GM18867 (cell line): ENCODE measurements around the gene GLTP.

Experiments
- ATAC-seq: cut with Tn5 transposase; IDR thresholded peaks from one replicate; pipeline ENCODE4 v1.9.1; 2021; ENCODE audit warnings: mild to moderate bottlenecking, moderate library complexity; ENCODE audit not compliant: unreplicated experiment

The GLTP gene

GRCh38 chr12:109803678-109804077 is 76.7 kb downstream of the GLTP start:
- ATAC-seq: no peak

- ATAC-seq: no peak
These were observed 77.5 kb downstream of the GLTP start for GRCh38 chr12:109802828-109803227.
